GM13976 (cell line): ENCODE results near the gene IRF5.
"Not testable (repeated sequence)": the region's sequence is repeated elsewhere in the genome, so short reads cannot be mapped to it uniquely, and the experiment has no call there.

Experiments
- DNase-seq: peaks from one replicate; pipeline ENCODE4 v3.0.0; 2012; ENCODE audit warnings: low spot score
- in situ Hi-C: fragments of 300-500 bp; cut with MboI; formaldehyde crosslinking; loops from one replicate; pipeline ENCODE4 v1.12.0; 2022; ENCODE audit warnings: low sequenced_read_pairs, mixed read lengths, inconsistent platforms; ENCODE audit not compliant: unreplicated experiment
- TF ChIP-seq, protein P1 (sequence below): IDR thresholded peaks from 2 replicates; pipeline ENCODE4 v1.5.1; 2012; ENCODE audit warnings: borderline replicate concordance, mild to moderate bottlenecking; ENCODE audit not compliant: insufficient read depth; ENCODE audit errors: extremely low read depth, missing control alignments, control extremely low read depth

IRF5 gene

DNA sequence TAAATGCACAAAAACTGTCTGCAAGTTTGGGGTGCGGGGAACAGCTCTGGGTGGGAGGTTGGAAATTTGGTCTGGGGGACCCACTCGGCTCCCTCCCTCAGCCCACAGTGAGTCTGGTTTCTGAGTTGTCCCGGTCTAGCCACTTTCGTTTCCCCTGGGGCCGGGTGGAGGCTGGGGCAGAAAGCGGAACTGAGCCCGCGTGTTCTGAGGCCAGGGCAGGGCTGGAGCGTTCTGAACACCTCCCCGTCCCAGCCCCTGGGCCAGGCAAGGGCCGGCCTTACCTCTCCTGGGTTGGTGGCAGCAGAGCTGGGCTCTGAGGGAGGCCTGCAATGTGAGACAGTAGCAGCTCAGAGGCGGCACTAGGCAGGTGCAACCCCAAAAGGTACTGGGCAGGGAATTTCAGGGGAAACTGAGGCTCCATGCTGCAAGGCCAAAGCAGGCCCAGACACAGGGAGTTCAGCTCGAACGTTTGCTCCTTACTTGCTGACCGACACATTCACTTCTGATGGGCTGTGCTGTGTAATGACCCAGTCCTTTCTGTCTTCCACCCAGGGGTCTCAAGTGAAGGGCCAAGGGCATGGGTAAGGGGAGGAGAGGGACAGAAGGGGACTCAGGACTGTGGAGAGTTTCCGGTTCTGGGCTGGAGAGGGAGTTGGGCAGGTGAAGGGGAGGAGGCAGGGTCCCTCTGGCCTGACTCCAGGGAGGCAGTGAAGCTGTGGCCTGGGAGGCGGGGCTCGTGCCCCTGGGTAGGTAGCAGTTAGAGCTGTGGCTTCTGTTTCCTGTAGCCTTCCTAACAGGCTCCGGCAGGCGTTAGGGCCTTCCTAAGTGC lies 3.0 kb downstream of the IRF5 start:
- DNase-seq: peak; percentile 90
- in situ Hi-C loops: no loop called here
- TF ChIP-seq, protein P1, sequence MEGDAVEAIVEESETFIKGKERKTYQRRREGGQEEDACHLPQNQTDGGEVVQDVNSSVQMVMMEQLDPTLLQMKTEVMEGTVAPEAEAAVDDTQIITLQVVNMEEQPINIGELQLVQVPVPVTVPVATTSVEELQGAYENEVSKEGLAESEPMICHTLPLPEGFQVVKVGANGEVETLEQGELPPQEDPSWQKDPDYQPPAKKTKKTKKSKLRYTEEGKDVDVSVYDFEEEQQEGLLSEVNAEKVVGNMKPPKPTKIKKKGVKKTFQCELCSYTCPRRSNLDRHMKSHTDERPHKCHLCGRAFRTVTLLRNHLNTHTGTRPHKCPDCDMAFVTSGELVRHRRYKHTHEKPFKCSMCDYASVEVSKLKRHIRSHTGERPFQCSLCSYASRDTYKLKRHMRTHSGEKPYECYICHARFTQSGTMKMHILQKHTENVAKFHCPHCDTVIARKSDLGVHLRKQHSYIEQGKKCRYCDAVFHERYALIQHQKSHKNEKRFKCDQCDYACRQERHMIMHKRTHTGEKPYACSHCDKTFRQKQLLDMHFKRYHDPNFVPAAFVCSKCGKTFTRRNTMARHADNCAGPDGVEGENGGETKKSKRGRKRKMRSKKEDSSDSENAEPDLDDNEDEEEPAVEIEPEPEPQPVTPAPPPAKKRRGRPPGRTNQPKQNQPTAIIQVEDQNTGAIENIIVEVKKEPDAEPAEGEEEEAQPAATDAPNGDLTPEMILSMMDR: no peak

DNA sequence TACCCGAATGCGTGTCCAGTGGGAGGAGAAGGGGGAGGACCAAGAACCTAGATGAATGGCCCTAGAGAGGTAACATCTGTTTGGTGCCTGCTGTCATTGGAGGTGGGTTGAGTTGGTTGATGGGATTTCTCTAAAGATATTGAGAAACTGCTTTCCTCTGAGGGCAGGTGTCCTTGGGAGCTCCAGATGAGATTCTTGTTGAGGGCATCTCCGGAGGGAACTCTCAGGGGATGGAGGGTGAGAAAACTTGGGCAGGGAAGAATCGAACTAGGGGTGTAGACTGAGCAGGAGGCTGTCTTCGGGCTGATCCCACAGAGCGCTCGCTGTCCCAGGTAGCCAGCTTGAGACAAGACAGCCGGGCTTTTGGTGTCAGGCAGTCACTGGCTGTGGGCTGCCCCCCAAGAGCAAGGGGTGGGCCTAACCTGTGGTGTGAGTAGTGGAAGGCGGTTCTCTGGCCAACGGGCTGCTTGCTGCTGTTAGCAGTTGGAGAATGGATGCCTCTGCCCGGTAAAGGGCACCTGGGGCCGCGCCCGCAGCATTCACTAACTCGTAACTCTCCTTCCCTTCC lies 3.7 kb downstream of the IRF5 start:
- DNase-seq: no peak
- TF ChIP-seq, protein P1: no peak
- in situ Hi-C loops: no loop called here

DNA sequence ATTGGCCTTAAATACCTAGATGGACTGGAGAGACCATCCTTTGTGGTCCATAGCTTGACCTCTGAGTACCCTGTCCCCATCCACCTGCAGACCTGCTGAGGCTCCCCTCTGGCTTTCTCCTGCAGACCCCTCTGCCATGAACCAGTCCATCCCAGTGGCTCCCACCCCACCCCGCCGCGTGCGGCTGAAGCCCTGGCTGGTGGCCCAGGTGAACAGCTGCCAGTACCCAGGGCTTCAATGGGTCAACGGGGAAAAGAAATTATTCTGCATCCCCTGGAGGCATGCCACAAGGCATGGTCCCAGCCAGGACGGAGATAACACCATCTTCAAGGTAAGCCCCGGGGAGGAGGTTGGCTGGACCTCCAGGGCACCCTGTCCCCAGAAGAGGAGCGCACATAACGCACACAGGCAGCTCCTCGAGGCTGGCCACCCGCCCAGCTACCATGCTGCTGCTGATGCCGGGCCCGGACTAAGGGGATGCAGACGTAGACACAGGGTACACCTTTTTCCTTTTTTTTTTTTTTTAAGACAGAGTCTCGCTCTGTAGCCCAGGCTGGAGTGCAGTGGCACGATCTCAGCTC lies 4.3 kb downstream of the IRF5 start:
- in situ Hi-C loops: no loop called here
- no peak for DNase-seq
- TF ChIP-seq, protein P1: no peak

DNA sequence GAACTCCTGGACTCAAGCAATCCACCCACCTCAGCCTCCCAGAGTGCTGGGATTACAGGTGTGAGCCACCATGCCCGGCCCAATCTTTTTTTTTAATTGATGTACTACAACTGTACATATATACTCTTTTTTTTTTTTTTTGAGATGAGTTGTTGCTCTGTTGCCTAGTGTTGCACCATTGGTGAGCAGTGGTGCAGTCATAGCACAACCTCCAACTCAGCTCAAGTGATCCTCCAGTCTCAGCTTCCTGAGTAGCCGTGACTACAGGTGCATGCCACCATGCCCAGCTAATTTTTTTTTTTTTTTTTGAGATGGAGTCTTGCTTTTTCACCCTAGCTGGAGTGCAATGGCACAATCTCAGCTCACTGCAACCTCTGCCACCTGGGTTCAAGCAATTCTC lies 5.5 kb downstream of the IRF5 start:
- in situ Hi-C loops, DNase-seq: not testable (repeated sequence)

DNA sequence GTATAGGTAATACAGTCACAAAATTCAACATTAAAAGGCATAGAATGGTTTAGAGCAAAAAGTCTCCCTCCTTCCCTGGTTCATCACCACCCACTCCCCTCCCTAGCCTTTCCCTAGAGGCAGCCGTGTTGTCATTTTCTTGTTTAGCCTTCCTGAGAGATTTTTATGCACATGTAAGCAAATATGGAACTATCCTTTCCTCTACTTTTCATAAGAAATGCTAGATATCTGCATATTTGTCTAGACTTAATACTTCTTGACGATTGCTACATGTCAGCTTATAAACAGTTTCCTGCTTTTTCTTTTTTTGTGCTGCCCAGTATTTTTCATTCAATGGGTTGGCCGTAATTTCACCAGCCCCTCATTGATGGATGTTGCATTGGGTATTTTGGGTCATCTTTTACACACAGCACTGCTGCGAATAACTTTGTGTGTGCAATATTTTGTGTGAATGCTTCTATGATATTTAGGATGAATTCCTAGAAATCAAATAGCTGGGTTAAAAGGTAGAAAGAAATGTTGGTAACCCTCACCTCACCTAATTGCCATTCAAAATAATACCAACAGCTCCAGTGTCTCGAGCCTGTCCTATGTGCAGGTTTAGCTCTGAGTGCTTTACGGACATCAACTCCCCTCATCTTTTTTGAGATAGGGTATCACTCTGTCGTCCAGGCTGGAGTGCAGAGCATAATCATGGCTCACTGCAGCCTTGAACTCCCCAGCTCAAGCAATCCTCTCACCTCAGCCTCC lies 6.9 kb downstream of the IRF5 start:
- DNase-seq: no peak
- in situ Hi-C loops: no loop called here
- TF ChIP-seq, protein P1: no peak

DNA sequence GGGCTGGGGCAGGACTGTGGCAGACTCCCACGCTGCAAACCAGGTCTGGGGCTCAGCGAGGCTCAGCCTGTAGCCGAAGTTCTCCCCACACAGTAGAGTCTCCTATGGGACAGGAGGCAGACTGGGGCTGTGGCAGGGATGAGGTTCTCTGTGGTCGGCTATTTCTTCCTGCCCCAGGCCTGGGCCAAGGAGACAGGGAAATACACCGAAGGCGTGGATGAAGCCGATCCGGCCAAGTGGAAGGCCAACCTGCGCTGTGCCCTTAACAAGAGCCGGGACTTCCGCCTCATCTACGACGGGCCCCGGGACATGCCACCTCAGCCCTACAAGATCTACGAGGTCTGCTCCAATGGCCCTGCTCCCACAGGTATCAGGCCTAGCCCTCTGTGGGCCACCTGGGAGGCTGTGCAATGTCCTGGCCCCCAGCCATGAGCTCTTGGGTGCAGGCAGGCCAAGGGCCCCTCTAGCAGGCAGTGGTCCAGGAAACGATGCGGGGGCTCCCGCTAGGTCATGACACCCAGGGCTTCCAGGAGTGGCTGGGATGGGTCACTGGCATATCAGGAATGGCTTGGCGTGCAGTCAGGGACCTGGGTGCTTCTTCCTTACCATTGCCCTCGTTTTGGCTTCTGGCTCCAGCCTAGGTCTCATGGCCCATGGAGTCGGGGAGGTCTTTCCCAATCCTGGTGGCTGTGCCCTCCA lies 8.1 kb downstream of the IRF5 start:
- in situ Hi-C loops: no loop called here
- DNase-seq: no peak
- TF ChIP-seq, protein P1: no peak
